Measurements from ENCODE around the gene OSBPL8. TPM values are rescaled to one million over a fixed set of nuclear protein-coding genes. Genes with fewer than 3 reads are reported as not detected.
A peak's percentile ranks its signal among the peaks of the same experiment; 100 is the strongest.

OSBPL8 gene
- total and polyA plus RNA-seq, 9 of the 15 experiments (the other 6 are each of a cell fraction or from before 2014, with no cell fraction given), result 17.4 to 82.7 (median 42.8) TPM

DNA sequence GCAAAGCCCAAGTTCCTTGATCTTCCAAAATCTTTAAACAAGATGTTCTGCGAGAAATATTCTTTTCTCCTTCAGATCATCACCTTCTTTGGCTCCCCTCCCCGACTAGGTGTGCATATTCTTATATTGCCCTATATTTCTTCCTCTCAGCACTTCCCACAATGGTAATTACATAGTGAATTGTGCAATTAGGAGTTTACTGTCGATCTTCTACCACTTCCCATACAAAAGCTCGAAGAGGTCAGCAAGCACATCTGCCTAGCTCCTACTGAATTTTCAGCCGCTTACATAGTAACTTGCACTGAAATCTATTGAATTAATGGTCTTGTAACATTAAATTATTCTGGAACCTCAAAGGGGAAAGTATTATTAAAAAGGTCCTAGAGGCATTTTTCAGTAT is 16.7 kb downstream of the OSBPL8 start:
- Histone ChIP-seq H3K9me3 (replicated peaks; ENCODE audit: control insufficient read depth, insufficient read depth, low read depth, low read length) (no peaks in the 10 kb centered on the region), H3K4me3 (no peak overlapping the region), H3K27ac (ENCODE audit: extremely low read depth, low read depth, low read length) (no peak overlapping the region), H3K79me2 (ENCODE audit: control insufficient read depth, insufficient read depth, low read length) (peaks cover 90% of the 10 kb centered on the region), H3K9ac (ENCODE audit: insufficient read depth in 1 of 2, low read depth in 2 of 2, low read length in 2 of 2) (no peak overlapping the region), H3K4me2 (ENCODE audit: insufficient read depth, low read length) (no peak overlapping the region), H4K20me1 (replicated peaks; ENCODE audit: control insufficient read depth, insufficient read depth, low read length) (no peaks in the 10 kb centered on the region; the same call in 1 of the 2 replicates), H3K4me1 (replicated peaks in 1 of 2; ENCODE audit: control insufficient read depth in 2 of 2, insufficient read depth in 2 of 2, low read length in 2 of 2) (peaks cover 3 to 24% of the 10 kb centered on the region in 2 experiments; a peak in 3 of 5 replicates), H2AFZ (ENCODE audit: low read depth, low read length) (no peak overlapping the region), H3K27me3 (ENCODE audit: control insufficient read depth in 2 of 2, insufficient read depth in 2 of 2, low read length in 2 of 2) (no peaks in the 10 kb centered on the region), H3K9me1 (ENCODE audit: control insufficient read depth, insufficient read depth, low read length) (no peaks in the 10 kb centered on the region), H3K36me3 (ENCODE audit: control insufficient read depth, insufficient read depth, low read length) (no peaks in the 10 kb centered on the region)
- in situ Hi-C loops (cut with MboI), result no loop called here
- WGBS (ENCODE audit: insufficient coverage, low coverage, missing lambda C conversion rate), result 75% methylated on average over 5 of the region's 5 CpGs
- peak; percentile 30; the same call in 1 of the 2 replicates for TF ChIP-seq CEBPB (tag; IDR thresholded peaks at IDR 0.05)
- no peak for TF ChIP-seq HNRNPK (IDR thresholded peaks at IDR 0.05; ENCODE audit: low read depth, low read length, poor library complexity, severe bottlenecking)
- FAIRE-seq, result no peak
- ATAC-seq, result no peak
- DNase-seq (ENCODE audit: extremely low read depth in 1 of 4, low spot score in 3 of 4), result no peak
- CTCF ChIA-PET (ENCODE audit: low intra/inter-chr PET ratio), result no interaction called here
- no TSS peak for BruUV-seq (replicated peaks)
- intact Hi-C loops (cut with micrococcal nuclease), result no loop called here
- POLR2A ChIA-PET, result interaction anchor here (1.0 kb wide), 1 partner anchor 20 kb away, joined by 3 read pairs; no protein-coding TSS in a partner anchor

DNA sequence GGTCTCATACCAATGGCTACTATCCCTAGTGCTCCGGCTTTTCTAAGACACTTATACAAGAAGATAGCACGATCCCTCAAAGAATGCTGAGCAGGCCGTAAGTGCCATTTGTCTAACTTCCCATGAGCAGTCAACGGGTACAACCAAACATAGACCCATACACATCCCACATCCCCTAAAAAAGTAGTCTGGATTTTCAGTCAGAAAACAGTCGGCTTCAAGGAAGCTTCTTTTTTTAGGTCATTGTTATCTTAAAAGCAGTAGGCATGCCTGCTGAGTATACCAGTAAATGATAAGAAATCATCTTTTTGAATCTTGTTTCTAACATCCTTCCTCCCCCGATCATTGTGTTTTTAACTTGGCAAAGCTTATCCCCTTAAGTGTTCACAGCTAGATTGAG is 19.8 kb downstream of the OSBPL8 start:
- Histone ChIP-seq H3K9me3 (replicated peaks; ENCODE audit: control insufficient read depth, insufficient read depth, low read depth, low read length) (no peaks in the 10 kb centered on the region), H3K4me2 (ENCODE audit: insufficient read depth, low read length) (peak overlapping the region; percentile 40), H3K4me3 (no peak overlapping the region), H3K27ac (ENCODE audit: extremely low read depth, low read depth, low read length) (peak overlapping the region; percentile 35; the same call in 1 of the 3 replicates), H3K79me2 (ENCODE audit: control insufficient read depth, insufficient read depth, low read length) (peaks cover 84% of the 10 kb centered on the region), H3K9ac (ENCODE audit: insufficient read depth in 1 of 2, low read depth in 2 of 2, low read length in 2 of 2) (peak overlapping the region in 1 of 2 experiments; percentile 3; a peak in 1 of 4 replicates), H4K20me1 (replicated peaks; ENCODE audit: control insufficient read depth, insufficient read depth, low read length) (no peaks in the 10 kb centered on the region; the same call in 1 of the 2 replicates), H3K9me1 (ENCODE audit: control insufficient read depth, insufficient read depth, low read length) (no peaks in the 10 kb centered on the region), H3K36me3 (ENCODE audit: control insufficient read depth, insufficient read depth, low read length) (peaks cover 3% of the 10 kb centered on the region; the same call in 1 of the 3 replicates), H3K27me3 (ENCODE audit: control insufficient read depth in 2 of 2, insufficient read depth in 2 of 2, low read length in 2 of 2) (no peaks in the 10 kb centered on the region), H3K4me1 (replicated peaks in 1 of 2; ENCODE audit: control insufficient read depth in 2 of 2, insufficient read depth in 2 of 2, low read length in 2 of 2) (peaks cover 0 to 15% of the 10 kb centered on the region in 2 experiments; a peak in 2 of 5 replicates), H2AFZ (ENCODE audit: low read depth, low read length) (no peak overlapping the region)
- ATAC-seq (peak; percentile 76), DNase-seq (ENCODE audit: extremely low read depth in 1 of 4, low spot score in 3 of 4) (peak; percentile 11 to 51 (median 16)), FAIRE-seq (peak; percentile 74)
- no TSS peak for BruUV-seq (replicated peaks)
- 7% methylated on average over 6 of the region's 6 CpGs for WGBS (ENCODE audit: insufficient coverage, low coverage, missing lambda C conversion rate)
- intact Hi-C loops (cut with micrococcal nuclease) (no loop called here), in situ Hi-C loops (cut with MboI) (no loop called here)
- POLR2A ChIA-PET, result interaction anchor here (0.7 to 2.3 kb wide), 8 partner anchors 8 to 518 kb away, joined by 3 to 8 read pairs (median 4); no protein-coding TSS in a partner anchor
- CTCF ChIA-PET (ENCODE audit: low intra/inter-chr PET ratio), result no interaction called here
- no peak for TF ChIP-seq KDM5B (IDR thresholded peaks at IDR 0.05; ENCODE audit: insufficient replicate concordance, low read depth, low read length)
- TF ChIP-seq SMARCE1 (IDR thresholded peaks at IDR 0.05), result no peak
- TF ChIP-seq ZFP30 (CRISPR knock-in tag; IDR thresholded peaks at IDR 0.05; ENCODE audit: borderline replicate concordance), result no peak
- TF ChIP-seq, protein P1, sequence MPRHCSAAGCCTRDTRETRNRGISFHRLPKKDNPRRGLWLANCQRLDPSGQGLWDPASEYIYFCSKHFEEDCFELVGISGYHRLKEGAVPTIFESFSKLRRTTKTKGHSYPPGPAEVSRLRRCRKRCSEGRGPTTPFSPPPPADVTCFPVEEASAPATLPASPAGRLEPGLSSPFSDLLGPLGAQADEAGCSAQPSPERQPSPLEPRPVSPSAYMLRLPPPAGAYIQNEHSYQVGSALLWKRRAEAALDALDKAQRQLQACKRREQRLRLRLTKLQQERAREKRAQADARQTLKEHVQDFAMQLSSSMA (CRISPR knock-in tag; IDR thresholded peaks at IDR 0.05), result no peak
- TF ChIP-seq POLR2G (IDR thresholded peaks at IDR 0.05; ENCODE audit: low read depth, low read length), result no peak
- no peak for TF ChIP-seq YY1 (IDR thresholded peaks at IDR 0.05; ENCODE audit: borderline replicate concordance in 1 of 3, control insufficient read depth in 1 of 3, extremely low read depth in 1 of 3, insufficient read depth in 3 of 3, insufficient read length in 1 of 3, insufficient replicate concordance in 2 of 3, low read depth in 1 of 3, low read length in 2 of 3)
- TF ChIP-seq NR3C1 (CRISPR knock-in tag; IDR thresholded peaks at IDR 0.05), result no peak
- peak; percentile 46 for TF ChIP-seq ZNF316 (IDR thresholded peaks at IDR 0.05)
